HG03095 (cell line): ENCODE results near the gene GATB.

ENCODE experiments used
- ATAC-seq: cut with Tn5 transposase; IDR thresholded peaks from one replicate; pipeline ENCODE4 v1.9.1; 2021; ENCODE audit warnings: moderate library complexity; ENCODE audit not compliant: unreplicated experiment

GATB gene

DNA sequence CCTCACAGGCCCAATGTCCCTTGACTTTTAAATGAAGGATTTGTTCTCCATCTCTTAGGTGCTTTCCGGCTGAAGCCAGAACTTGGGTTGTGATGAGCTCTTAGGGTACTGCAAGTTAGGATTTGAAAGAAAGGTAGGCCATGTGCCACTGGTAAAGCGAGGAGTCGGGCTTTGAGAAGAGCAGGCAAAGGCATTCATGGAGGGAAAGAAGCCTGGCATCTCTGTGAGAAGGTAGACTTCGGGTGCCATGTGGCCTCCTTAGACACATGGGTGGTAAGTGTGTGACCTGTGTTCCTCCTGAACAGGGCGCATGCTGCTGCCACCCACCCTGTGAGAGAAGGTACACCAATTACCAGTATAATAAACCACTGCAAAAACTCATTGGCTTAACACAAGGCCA lies 102.9 kb downstream of the GATB start:
- ATAC-seq = no peak

DNA sequence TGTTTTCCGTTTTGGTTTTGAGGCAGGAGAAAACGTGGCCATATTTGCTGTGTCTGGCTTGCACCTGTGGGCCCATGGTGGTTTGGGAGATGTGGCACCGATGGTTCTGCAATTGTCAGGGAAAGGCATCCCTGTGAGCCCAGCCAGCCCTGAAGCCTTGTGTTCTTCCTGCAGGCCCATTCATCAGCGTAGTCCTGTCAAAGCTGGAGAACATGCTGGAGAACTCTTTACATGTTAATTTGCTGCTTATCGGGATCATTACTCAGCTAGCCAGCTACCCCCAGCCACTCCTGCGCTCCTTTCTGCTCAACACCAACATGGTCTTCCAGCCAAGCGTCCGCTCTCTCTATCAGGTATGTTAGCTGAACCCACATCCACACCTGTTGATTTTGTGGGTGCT lies 104.7 kb downstream of the GATB start:
- ATAC-seq = no peak

DNA sequence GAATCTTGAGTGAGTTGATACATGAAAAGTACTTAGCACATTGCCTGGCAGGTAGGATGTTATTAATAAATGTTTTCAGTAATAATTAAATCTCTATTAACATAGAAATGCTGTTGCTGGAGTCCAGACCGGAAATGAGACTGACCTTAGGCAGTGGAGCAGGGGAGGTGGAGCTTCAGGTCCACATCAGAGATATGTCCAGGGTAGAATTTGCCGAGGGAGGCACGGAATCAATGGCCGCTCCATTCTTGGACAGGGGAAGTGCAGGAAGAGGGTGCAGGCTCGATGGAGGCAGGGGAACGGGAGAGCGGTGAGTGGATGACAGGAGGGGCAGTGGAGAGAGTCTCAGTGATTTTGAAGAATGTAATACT lies 107.3 kb downstream of the GATB start:
- ATAC-seq = no peak

GRCh38 chr4:151652841-151653547 lies 107.8 kb downstream of the GATB start:
- no peak for ATAC-seq

DNA sequence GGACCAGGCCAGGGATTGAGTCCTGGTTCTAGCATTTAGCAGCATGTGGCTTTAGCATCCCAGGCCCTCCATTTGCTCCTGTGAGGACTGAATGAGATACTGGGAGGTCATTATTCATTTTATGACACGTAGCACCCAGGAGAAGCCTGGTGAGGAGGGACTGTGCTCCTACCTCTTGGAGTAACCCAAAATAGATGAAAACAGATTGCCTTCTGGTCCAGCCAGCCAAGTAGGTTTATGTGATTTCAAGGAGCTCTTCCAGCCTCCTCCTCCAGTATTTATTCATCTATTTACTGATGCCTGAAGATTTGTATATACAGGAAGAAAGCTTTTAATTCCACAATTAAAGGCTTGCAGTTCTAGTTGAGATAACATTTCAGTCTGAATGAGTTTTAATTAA lies 109.3 kb downstream of the GATB start:
- no peak for ATAC-seq

DNA sequence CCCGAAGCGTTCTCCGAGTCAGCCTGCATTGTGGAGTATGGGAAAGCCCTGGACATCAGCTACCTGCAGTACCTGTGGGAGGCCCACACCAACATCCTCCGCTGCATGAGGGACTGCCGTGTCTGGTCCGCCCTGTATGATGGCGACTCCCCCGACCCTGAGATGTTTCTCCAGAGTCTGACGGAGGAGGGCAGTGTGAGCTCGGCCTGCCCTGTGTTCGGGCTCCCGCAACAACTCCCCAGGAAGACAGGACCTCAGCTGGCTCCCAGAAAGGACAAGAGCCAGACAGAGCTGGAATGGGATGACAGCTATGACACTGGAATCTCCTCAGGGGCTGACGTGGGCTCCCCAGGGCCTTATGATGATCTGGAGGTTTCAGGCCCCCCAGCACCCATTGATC lies 111.3 kb downstream of the GATB start:
- ATAC-seq = no peak

- ATAC-seq = no peak
Observed at GRCh38 chr4:151646322-151646721, 114.5 kb downstream of the GATB start.

DNA sequence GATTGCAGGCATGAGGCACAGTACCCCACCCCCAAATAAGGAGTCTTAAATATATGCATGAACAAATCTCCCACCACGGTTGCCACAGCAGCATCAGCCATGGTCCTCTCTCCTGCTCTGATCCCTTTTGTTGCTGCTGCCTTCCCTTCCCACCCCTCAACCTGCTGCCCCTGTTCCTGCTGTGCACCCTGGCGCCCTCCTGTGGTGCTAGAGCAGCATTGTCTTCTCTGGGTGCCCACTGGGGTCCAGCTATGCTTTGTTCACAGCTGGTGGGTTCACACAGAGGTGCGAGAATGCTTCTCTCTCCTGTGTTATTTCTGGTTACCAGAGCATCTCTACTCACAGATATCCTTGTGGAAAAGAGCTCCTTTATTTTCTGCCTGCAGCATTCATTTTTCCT lies 116.2 kb downstream of the GATB start:
- ATAC-seq = no peak

DNA sequence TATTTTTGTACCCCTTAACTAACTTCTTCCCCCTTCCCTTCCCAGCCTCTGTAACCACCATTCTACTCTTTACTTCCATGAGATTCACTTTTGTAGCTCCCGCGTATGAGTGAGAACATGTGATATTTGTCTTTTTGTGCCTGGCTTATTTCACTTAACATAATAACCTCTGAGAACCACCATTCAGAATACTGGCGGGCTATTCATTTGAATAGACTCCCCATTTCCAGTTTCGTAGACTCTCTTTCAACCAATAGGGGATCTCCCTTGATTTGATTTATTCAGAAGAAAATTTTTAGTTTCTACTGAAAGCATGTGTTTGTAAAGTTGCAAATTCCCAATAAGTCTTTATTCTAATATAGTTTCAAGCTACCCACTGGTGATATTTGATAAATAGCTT lies 117.2 kb downstream of the GATB start:
- ATAC-seq = no peak

DNA sequence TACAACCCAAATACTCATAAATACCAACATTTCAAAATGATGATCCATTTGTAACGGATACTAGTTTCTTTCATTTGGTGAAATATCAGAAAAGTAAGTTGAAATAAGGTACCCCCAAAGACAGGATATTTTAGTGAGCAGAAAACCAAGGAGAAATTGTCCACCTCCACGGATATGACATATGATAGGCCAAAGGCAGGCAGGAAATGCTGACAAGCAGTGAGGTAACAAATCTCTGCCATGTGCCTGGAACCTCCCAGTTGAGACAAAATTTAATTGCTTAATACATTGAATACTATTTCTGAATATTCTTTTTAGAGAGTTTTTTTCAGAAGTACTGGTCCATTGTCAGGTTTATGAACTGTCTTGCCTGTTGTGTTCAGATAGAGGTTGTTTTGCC lies 118.8 kb downstream of the GATB start:
- ATAC-seq = no peak

- no peak for ATAC-seq
Observed at GRCh38 chr4:151641167-151641566, 119.6 kb downstream of the GATB start.

DNA sequence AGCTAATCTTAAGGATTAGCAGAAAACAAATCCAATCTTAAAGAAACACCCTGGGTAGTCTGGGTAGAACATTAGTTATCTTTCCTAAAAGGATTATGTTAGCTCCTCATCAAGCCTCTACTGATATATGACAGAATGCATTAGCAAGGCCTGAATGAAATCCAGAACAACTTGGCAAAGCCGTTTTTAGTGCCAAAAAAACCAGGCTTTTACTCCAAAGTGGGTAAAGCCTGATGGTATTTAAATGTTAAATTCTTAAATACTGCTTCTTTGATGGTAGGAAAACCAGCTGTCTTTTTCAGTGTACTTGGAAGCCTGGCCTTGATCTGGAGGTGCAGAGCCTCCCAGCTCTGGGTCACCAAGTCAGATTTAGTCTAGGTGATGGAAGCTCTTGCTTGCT lies 120.4 kb downstream of the GATB start:
- no peak for ATAC-seq

DNA sequence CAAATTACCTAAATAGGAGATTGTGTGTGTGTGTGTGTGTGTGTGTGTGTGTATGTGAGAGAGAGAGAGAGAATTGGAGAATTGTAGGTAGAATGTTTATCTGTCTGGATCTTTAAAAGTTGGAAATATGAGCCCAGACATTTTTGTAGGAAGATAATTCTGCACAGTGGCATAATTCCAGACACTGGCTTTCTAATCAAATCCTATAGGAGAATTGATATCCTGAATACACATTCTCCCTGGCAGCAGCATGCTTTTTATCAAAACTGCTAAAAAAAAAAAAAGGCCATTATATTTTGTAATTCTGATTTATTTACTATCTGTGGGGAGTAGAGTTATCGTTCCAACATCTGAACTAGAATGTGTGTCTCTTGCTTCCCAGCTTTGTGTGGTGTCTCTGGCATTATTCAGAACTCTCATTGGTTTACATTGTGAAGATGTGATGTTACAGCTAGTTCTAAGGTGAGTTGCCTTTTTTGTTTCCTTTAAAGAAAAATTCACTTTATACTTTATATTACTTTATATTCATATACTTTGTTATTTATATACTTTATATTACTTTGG lies 122.4 kb downstream of the GATB start:
- ATAC-seq = no peak

GRCh38 chr4:151631349-151631748 lies 129.5 kb downstream of the GATB start:
- no peak for ATAC-seq

DNA sequence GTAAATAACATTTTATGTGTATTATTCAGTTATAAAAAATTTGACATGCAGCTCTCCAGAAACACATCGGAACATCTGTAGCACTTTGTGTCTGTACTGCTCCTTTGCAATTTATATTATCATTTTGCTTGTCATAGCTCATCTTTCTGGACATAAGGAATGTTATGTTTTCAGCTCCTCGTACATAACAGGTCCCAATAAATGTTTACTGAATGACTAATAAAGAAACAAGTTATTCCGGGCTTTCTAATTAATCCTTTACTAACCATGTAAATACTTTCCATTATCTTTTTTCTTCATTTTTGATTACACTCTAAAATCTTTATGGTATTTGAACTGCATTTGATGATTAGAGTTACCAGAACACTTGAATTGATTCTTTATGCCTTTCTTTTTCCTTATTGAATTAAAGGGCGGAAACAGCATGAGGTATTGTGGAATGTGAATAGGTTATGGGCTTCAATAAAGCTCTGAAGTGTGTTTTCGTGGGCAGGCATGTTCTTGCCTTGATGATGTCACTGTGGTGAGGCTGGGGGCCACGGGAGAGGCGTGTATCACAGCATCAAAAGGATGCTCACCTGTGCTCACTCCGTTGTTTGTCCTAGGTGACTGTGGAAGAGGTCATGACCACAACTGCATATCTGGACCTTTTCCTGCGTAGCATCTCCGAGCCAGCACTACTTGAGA lies 131.6 kb downstream of the GATB start:
- no peak for ATAC-seq

DNA sequence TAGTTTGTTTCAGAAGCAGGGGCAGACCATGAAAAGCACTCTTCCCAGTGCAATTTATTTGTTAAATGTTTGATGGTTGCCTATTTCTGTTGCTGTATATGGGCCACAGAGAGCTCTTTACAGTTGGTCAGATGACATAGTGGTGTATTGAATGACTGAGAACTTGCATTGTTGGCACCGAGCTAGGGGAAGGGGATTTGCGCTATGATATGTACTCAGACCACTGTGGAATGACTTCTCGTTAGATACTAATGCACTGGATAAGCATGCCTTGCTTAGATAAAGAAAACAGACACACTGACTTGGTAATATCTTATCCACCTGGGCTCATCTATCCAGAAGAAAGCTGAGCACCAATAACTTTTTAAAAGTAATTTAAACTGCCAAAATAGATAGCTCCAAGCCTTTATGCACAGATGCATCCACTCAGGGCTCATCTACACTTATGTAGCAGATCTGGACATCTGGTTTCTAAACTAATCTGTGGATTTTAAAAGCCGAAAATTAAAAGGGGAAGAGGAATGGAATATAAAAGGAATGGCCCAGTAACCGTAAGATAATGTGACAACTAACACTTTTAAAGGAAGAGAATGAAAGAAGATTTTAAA lies 132.7 kb downstream of the GATB start:
- ATAC-seq = no peak

GRCh38 chr4:151627491-151627890 lies 133.3 kb downstream of the GATB start:
- ATAC-seq = no peak

- ATAC-seq = no peak
Observed at GRCh38 chr4:151626751-151627150, 134.1 kb downstream of the GATB start.

GRCh38 chr4:151626228-151626627 lies 134.6 kb downstream of the GATB start:
- no peak for ATAC-seq

DNA sequence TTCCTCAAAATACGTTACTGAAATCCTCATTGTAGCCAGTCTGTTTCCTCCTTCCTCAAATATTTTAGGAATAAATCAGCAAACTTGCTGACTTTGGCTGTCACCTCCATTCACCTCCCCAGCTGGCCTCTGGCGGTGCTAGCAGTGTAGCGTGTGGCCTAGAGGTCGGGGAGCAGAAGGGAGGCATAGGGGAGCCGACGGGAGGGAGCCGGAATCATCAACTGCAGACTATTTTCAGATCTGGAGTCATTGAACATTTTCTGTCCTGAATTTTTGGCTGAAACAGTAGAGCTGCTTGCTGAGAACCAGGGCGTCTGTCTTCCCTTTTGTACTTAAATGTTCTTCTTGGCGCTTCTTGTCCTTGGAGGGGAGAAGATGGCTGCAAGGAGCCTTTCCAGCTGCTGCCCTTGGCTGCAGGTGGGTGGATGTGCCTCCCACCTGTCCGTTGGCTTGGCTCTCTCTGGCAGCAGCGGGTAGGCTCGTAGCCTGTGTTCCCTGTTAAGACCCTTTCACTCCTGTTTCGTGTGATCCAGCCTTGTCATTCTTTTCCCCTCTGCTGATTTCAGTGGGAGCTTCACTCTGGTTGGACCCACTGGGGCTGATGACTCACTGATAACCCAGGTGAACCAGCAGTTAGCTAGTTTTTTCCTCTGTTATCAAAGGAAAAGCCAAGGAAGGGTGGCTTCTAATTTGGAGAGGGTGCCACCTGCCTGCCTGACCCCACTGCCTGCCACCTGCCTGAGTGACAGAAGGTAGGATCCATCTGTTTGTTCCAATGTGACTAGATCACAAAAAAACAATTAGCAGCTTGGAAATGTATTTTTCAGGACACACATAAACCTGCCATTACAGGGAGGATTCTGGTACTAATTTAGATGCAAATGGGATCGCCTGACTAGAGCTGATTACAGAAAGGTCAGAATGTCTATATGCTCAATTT lies 135.9 kb downstream of the GATB start:
- ATAC-seq = no peak
